Bronchial epithelial cell (primary cell): ENCODE measurements around the gene PODXL. TPM values are rescaled to one million over a fixed set of nuclear protein-coding genes. Genes with fewer than 3 reads are reported as not detected.

ENCODE experiments used
- DNase-seq: peaks from one replicate; pipeline ENCODE4 v3.0.0-alpha.2; 2010; ENCODE audit warnings: low read depth
- FAIRE-seq: peaks from 2 replicates; lab custom pipeline; 2011; peaks lifted over from hg19 to GRCh38; lab: Jason Lieb, UNC
- H3K27me3 ChIP-seq: 2 replicates; pipeline ENCODE4 v1.5.1; 2011; ENCODE audit warnings: low read length; ENCODE audit not compliant: control insufficient read depth, insufficient read depth
- H3K36me3 ChIP-seq: 2 replicates; pipeline ENCODE4 v1.5.1; 2011; ENCODE audit warnings: low read length; ENCODE audit not compliant: control insufficient read depth, insufficient read depth
- H3K4me3 ChIP-seq: 2 replicates; pipeline ENCODE4 v1.5.1; 2011; ENCODE audit warnings: mild to moderate bottlenecking, low read depth, low read length, control low read depth
- total RNA-seq: library from RNA; depleted of rRNA; stranded (reverse); fragments of >200 nt; gene quantifications from 2 replicates; pipeline ENCODE4 v1.2.1, GENCODE V29; 2014
- TF ChIP-seq, protein P1 (sequence below): IDR thresholded peaks from 2 replicates; pipeline ENCODE4 v1.5.1; 2011; ENCODE audit warnings: mild to moderate bottlenecking, moderate library complexity, low read length, control low read depth, inconsistent platforms; ENCODE audit not compliant: insufficient read depth, severe bottlenecking

Gene PODXL
- total RNA-seq, 1 donor from 2014 or later, result 0.53 TPM

DNA sequence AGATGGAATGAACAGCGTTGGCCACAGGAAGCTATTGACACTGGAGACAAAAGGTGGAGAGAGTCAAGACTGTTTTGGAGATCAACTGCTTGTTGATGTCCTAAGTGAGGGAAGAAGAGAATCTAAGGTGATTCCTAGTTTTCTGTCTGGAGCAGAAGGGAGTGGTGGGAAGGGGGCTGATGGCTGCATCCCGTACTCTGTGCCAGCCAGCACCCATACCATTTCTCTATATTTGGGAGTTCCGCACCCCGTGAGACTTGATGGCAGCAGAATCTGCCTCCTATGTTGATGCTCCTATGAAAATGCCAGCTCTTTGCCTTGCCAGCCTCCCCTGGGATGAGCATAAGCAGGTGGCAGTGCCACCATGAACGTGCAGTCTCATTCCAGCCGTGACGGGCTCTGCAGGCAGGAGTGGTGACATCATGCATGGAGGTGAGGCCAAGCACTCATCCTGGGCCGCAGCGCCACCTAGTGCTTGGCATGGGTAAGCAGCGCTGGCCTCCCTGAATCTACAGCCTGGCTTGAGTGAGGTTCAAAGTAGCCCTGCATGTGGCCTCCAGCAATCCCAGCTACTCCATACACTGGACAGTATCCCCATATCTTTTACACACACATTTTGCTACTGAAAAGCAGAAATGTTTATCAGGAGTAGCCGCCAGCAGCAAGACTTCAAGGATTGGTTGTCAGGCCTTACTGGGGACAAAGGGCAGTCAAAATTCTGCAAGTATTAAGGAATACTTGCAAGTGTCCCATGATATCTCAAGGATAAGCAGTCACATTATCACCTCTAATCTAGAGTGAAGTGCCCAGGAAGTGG lies 43.0 kb downstream of the PODXL start:
- Histone ChIP-seq H3K4me3 (no peak overlapping the region), H3K36me3 (no peaks in the 10 kb centered on the region), H3K27me3 (no peaks in the 10 kb centered on the region)
- FAIRE-seq (peak; percentile 52), DNase-seq (peak; percentile 72)
- TF ChIP-seq, protein P1, sequence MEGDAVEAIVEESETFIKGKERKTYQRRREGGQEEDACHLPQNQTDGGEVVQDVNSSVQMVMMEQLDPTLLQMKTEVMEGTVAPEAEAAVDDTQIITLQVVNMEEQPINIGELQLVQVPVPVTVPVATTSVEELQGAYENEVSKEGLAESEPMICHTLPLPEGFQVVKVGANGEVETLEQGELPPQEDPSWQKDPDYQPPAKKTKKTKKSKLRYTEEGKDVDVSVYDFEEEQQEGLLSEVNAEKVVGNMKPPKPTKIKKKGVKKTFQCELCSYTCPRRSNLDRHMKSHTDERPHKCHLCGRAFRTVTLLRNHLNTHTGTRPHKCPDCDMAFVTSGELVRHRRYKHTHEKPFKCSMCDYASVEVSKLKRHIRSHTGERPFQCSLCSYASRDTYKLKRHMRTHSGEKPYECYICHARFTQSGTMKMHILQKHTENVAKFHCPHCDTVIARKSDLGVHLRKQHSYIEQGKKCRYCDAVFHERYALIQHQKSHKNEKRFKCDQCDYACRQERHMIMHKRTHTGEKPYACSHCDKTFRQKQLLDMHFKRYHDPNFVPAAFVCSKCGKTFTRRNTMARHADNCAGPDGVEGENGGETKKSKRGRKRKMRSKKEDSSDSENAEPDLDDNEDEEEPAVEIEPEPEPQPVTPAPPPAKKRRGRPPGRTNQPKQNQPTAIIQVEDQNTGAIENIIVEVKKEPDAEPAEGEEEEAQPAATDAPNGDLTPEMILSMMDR, result peak; percentile 100

DNA sequence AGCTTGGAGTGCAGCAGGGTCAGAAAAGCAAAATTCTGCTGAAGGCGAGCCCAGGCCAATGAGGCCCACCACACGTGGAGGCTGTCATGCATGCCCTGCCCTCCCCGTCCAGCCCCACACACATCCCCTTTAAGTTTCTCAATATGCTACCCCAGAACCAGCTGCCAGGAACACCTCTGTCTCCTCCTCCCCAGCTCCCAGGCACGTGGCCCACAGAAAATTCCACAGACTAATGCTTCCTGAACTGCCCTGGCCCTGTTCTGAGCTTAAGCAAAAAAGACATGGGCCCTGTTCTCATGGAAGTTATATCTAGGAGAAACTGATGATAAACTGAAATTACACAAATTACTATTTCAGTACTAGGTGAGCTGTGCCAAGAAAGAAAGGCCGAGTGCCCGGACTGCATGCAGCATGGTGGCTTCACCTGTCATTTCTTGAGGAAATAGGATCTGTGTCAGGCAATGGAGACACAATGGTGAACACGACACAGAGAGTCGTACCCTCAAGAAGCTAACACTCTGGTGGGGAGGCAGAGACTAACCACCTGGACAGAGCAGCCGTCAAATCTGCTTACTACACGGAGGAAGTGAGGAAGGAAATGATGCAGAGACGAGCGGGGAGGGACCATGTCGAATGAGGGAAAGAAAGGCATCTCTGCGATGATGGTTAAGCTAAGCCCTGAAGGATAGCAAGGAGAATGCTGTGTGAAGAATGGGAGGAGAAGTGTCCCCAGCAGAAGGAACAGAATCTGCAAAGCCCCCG lies 44.5 kb downstream of the PODXL start:
- Histone ChIP-seq H3K27me3 (no peaks in the 10 kb centered on the region), H3K4me3 (no peak overlapping the region), H3K36me3 (no peaks in the 10 kb centered on the region)
- TF ChIP-seq, protein P1, result no peak
- FAIRE-seq (no peak), DNase-seq (no peak)

DNA sequence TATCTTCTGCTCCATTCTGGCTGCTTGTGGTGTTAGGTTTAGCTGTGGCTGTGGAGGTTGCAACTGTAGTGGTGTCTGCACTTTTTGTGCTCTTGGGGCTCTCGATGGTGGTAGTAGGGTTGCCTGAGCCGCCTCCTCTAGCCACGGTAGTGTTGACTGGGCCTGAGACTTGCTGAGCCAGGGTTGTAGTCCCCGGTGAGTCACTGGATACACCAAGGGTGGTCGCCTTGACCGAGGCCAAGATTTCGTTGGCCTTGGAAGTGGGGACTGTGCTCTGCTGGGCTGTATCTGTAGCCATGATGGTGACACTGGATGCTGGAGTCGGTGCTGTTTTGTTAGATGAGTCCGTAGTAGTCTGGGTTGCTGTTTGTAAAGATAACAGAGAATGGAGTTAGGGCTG lies 45.4 kb downstream of the PODXL start:
- no peaks in the 10 kb centered on the region for H3K27me3 ChIP-seq
- H3K36me3 ChIP-seq, result no peaks in the 10 kb centered on the region
- H3K4me3 ChIP-seq, result no peak overlapping the region
- TF ChIP-seq, protein P1, result no peak
- FAIRE-seq (no peak), DNase-seq (no peak)

DNA sequence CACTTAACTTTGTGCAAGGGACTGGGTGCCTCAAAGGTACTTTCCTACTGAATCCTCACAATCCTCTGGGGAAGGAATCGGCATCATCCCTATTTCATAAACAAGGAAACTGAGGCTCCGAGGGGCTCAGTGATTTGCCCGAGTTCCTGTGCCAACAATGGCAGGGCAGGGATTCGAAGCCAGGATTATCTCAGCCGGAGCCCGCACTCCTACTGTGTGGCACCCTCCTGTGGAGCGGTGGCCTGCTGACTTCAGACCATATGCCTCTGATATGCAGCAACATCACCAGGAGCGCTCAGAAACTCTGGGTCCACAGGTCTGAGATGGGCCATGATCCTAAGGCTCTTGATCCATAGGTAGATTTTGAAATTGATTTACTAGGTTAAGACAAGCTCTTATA lies 46.6 kb downstream of the PODXL start:
- H3K36me3 ChIP-seq, result no peaks in the 10 kb centered on the region
- TF ChIP-seq, protein P1, result no peak
- DNase-seq, result no peak
- FAIRE-seq, result no peak
- H3K4me3 ChIP-seq, result no peak overlapping the region
- H3K27me3 ChIP-seq, result no peaks in the 10 kb centered on the region

DNA sequence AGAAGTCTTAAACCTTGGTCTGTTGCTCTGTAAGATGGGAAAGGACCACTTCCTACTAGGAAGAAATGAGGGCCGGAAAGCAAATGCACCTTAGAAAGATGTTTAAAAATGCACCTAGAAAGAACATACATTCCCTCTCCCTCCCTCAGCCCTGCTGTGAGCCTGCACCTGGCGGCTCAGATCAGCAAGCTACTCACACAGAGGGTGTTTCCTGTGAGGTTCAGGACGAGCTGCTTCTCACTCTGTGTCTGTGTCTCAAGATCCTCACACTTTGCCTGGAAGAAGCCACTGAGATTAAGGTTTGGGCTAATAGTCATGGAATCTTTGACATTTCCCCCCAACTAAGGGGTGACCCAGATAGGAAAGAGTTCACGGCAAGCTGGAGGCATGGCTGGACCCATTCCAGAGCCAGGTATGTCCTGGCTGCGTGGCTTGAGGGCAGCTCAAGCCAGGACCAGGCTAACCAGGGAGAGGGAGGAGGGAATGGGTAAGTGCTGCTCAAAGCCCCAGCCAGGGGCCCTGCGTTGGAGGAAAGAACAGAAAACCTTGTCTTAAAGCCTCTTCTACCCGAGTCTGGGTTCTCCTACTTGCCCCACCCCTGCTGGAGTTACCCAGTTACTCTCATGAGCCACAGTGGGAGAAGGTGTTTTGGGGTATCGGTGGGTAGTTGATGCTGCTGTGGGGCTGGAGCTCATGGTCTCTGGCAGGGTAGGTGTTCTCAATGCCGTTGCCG lies 47.5 kb downstream of the PODXL start:
- TF ChIP-seq, protein P1, result no peak
- Histone ChIP-seq H3K4me3 (no peak overlapping the region), H3K27me3 (no peaks in the 10 kb centered on the region), H3K36me3 (no peaks in the 10 kb centered on the region)
- DNase-seq (no peak), FAIRE-seq (no peak)
